ENCODE data around the gene AOC3.
"Not testable (repeated sequence)": the region's sequence is repeated elsewhere in the genome, so short reads cannot be mapped to it uniquely, and the experiment has no call there.

Gene AOC3

GRCh38 chr17:42866216-42866615, 15.2 kb downstream of the AOC3 start:
- peaks cover 2% of the 10 kb centered on the region for H3K27me3 ChIP-seq (ENCODE audit: insufficient read depth, low read length)
- no peaks in the 10 kb centered on the region for H3K4me1 ChIP-seq (ENCODE audit: insufficient read depth, low read length)
- no peaks in the 10 kb centered on the region for H3K36me3 ChIP-seq (ENCODE audit: insufficient read depth, low read length)
- H3K4me3 ChIP-seq (ENCODE audit: low read length) = no peak overlapping the region
- no peaks in the 10 kb centered on the region for H3K9me3 ChIP-seq (ENCODE audit: low read length)
- H2AFZ ChIP-seq (ENCODE audit: low read depth, low read length) = no peak overlapping the region

GRCh38 chr17:42866631-42867575, 15.9 kb downstream of the AOC3 start:
- no peak overlapping the region for H2AFZ ChIP-seq (ENCODE audit: low read depth, low read length)
- H3K4me1 ChIP-seq (ENCODE audit: insufficient read depth, low read length) = no peaks in the 10 kb centered on the region
- peaks cover 2% of the 10 kb centered on the region for H3K27me3 ChIP-seq (ENCODE audit: insufficient read depth, low read length)
- no peak overlapping the region for H3K4me3 ChIP-seq (ENCODE audit: low read length)
- H3K9me3 ChIP-seq (ENCODE audit: low read length) = no peaks in the 10 kb centered on the region
- no peaks in the 10 kb centered on the region for H3K36me3 ChIP-seq (ENCODE audit: insufficient read depth, low read length)

GRCh38 chr17:42867694-42868261, 16.8 kb downstream of the AOC3 start:
- not testable (repeated sequence) for H2AFZ ChIP-seq (ENCODE audit: low read depth, low read length); H3K4me3 ChIP-seq (ENCODE audit: low read length); H3K9me3 ChIP-seq (ENCODE audit: low read length); H3K4me1 ChIP-seq (ENCODE audit: insufficient read depth, low read length); H3K27me3 ChIP-seq (ENCODE audit: insufficient read depth, low read length); H3K36me3 ChIP-seq (ENCODE audit: insufficient read depth, low read length)

- peaks cover 2% of the 10 kb centered on the region for H3K9me3 ChIP-seq (ENCODE audit: low read length)
- no peaks in the 10 kb centered on the region for H3K4me1 ChIP-seq (ENCODE audit: insufficient read depth, low read length)
- H2AFZ ChIP-seq (ENCODE audit: low read depth, low read length) = no peak overlapping the region
- H3K36me3 ChIP-seq (ENCODE audit: insufficient read depth, low read length) = no peaks in the 10 kb centered on the region
- H3K27me3 ChIP-seq (ENCODE audit: insufficient read depth, low read length) = peaks cover 2% of the 10 kb centered on the region
- no peak overlapping the region for H3K4me3 ChIP-seq (ENCODE audit: low read length)
Measured at GRCh38 chr17:42868338-42868737, 17.3 kb downstream of the AOC3 start.

- H3K36me3 ChIP-seq (ENCODE audit: insufficient read depth, low read length) = no peaks in the 10 kb centered on the region
- no peak overlapping the region for H2AFZ ChIP-seq (ENCODE audit: low read depth, low read length)
- H3K27me3 ChIP-seq (ENCODE audit: insufficient read depth, low read length) = peaks cover 3% of the 10 kb centered on the region
- H3K4me1 ChIP-seq (ENCODE audit: insufficient read depth, low read length) = no peaks in the 10 kb centered on the region
- no peak overlapping the region for H3K4me3 ChIP-seq (ENCODE audit: low read length)
- H3K9me3 ChIP-seq (ENCODE audit: low read length) = peaks cover 2% of the 10 kb centered on the region
Measured at GRCh38 chr17:42871647-42872046, 20.6 kb downstream of the AOC3 start.

- Histone ChIP-seq H3K36me3 (ENCODE audit: insufficient read depth, low read length) (no peaks in the 10 kb centered on the region), H3K4me1 (ENCODE audit: insufficient read depth, low read length) (no peaks in the 10 kb centered on the region), H3K27me3 (ENCODE audit: insufficient read depth, low read length) (peaks cover 8% of the 10 kb centered on the region), H3K9me3 (ENCODE audit: low read length) (peaks cover 2% of the 10 kb centered on the region), H2AFZ (ENCODE audit: low read depth, low read length) (no peak overlapping the region), H3K4me3 (ENCODE audit: low read length) (no peak overlapping the region)
Measured at GRCh38 chr17:42872251-42872965, 21.4 kb downstream of the AOC3 start.

GRCh38 chr17:42873315-42873714, 22.3 kb downstream of the AOC3 start:
- no peak overlapping the region for H3K4me3 ChIP-seq (ENCODE audit: low read length)
- H3K27me3 ChIP-seq (ENCODE audit: insufficient read depth, low read length) = peaks cover 15% of the 10 kb centered on the region
- H2AFZ ChIP-seq (ENCODE audit: low read depth, low read length) = no peak overlapping the region
- peaks cover 2% of the 10 kb centered on the region for H3K9me3 ChIP-seq (ENCODE audit: low read length)
- no peaks in the 10 kb centered on the region for H3K36me3 ChIP-seq (ENCODE audit: insufficient read depth, low read length)
- no peaks in the 10 kb centered on the region for H3K4me1 ChIP-seq (ENCODE audit: insufficient read depth, low read length)

GRCh38 chr17:42873932-42874695, 23.1 kb downstream of the AOC3 start:
- not testable (repeated sequence) for H3K4me1 ChIP-seq (ENCODE audit: insufficient read depth, low read length); H3K4me3 ChIP-seq (ENCODE audit: low read length); H3K36me3 ChIP-seq (ENCODE audit: insufficient read depth, low read length); H2AFZ ChIP-seq (ENCODE audit: low read depth, low read length); H3K9me3 ChIP-seq (ENCODE audit: low read length)
- peaks cover 21% of the 10 kb centered on the region for H3K27me3 ChIP-seq (ENCODE audit: insufficient read depth, low read length)

- Histone ChIP-seq H3K36me3 (ENCODE audit: insufficient read depth, low read length) (no peaks in the 10 kb centered on the region), H3K4me3 (ENCODE audit: low read length) (no peak overlapping the region), H2AFZ (ENCODE audit: low read depth, low read length) (no peak overlapping the region), H3K4me1 (ENCODE audit: insufficient read depth, low read length) (no peaks in the 10 kb centered on the region), H3K27me3 (ENCODE audit: insufficient read depth, low read length) (peaks cover 27% of the 10 kb centered on the region), H3K9me3 (ENCODE audit: low read length) (peaks cover 2% of the 10 kb centered on the region)
Measured at GRCh38 chr17:42877037-42877436, 26.0 kb downstream of the AOC3 start.

- no peaks in the 10 kb centered on the region for H3K36me3 ChIP-seq (ENCODE audit: insufficient read depth, low read length)
- H3K9me3 ChIP-seq (ENCODE audit: low read length) = no peaks in the 10 kb centered on the region
- no peak overlapping the region for H3K4me3 ChIP-seq (ENCODE audit: low read length)
- H2AFZ ChIP-seq (ENCODE audit: low read depth, low read length) = no peak overlapping the region
- no peaks in the 10 kb centered on the region for H3K4me1 ChIP-seq (ENCODE audit: insufficient read depth, low read length)
- peaks cover 27% of the 10 kb centered on the region for H3K27me3 ChIP-seq (ENCODE audit: insufficient read depth, low read length)
Measured at GRCh38 chr17:42878123-42878880, 27.3 kb downstream of the AOC3 start.

GRCh38 chr17:42878924-42879595, 28.1 kb downstream of the AOC3 start:
- H3K4me3 ChIP-seq (ENCODE audit: low read length) = no peak overlapping the region
- no peaks in the 10 kb centered on the region for H3K36me3 ChIP-seq (ENCODE audit: insufficient read depth, low read length)
- no peaks in the 10 kb centered on the region for H3K4me1 ChIP-seq (ENCODE audit: insufficient read depth, low read length)
- no peak overlapping the region for H2AFZ ChIP-seq (ENCODE audit: low read depth, low read length)
- peaks cover 29% of the 10 kb centered on the region for H3K27me3 ChIP-seq (ENCODE audit: insufficient read depth, low read length)
- no peaks in the 10 kb centered on the region for H3K9me3 ChIP-seq (ENCODE audit: low read length)

GRCh38 chr17:42879596-42879985, 28.6 kb downstream of the AOC3 start:
- Histone ChIP-seq H2AFZ (ENCODE audit: low read depth, low read length) (no peak overlapping the region), H3K4me1 (ENCODE audit: insufficient read depth, low read length) (no peaks in the 10 kb centered on the region), H3K4me3 (ENCODE audit: low read length) (no peak overlapping the region), H3K36me3 (ENCODE audit: insufficient read depth, low read length) (no peaks in the 10 kb centered on the region), H3K9me3 (ENCODE audit: low read length) (no peaks in the 10 kb centered on the region), H3K27me3 (ENCODE audit: insufficient read depth, low read length) (peaks cover 27% of the 10 kb centered on the region)
